Endothelial cell of umbilical vein (primary cell): ENCODE results near the gene CCIN.

Experiments
- CTCF ChIP-seq, 2 donors: IDR thresholded peaks; 1 replicate in 1 of 2; 2 replicates in 1 of 2; pipeline ENCODE4 v1.5.1; 2011; ENCODE audit warnings: low read length in 2 of 2, mild to moderate bottlenecking in 2 of 2, moderate library complexity in 2 of 2, control low read depth in 1 of 2, inconsistent platforms in 1 of 2, low read depth in 1 of 2; ENCODE audit not compliant: insufficient read depth in 1 of 2; ENCODE audit errors: extremely low read depth in 1 of 2
- FOS ChIP-seq: IDR thresholded peaks from 2 replicates; pipeline ENCODE4 v1.6.1; 2011; ENCODE audit warnings: mild to moderate bottlenecking, low read length, moderate library complexity, borderline replicate concordance; ENCODE audit not compliant: insufficient read depth
- POLR2A ChIP-seq: IDR thresholded peaks from 2 replicates; pipeline ENCODE4 v1.6.1; 2012; ENCODE audit warnings: low read depth, mild to moderate bottlenecking, control low read depth, low read length

- TF ChIP-seq CTCF (IDR thresholded peaks at IDR 0.05; ENCODE audit: extremely low read depth in 1 of 2, insufficient read depth in 1 of 2, low read depth in 1 of 2, low read length in 2 of 2) (no peak), FOS (no peak), POLR2A (no peak)
Observed at GRCh38 chr9:36125062-36125855, 43.9 kb upstream of the CCIN start.
